ENCODE measurements around the gene MRPL54. TPM values are rescaled to one million over a fixed set of nuclear protein-coding genes. Genes with fewer than 3 reads are reported as not detected.

MRPL54 gene
- total RNA-seq, 2 experiments from 2014 or later: 66.6 to 88.7 TPM

- no peak overlapping the region for H2AFZ ChIP-seq (ENCODE audit: low read length)
- POLR2A ChIA-PET: no interaction called here
- DNase-seq (ENCODE audit: low spot score): peak; percentile 29
These were observed 47.6 kb downstream of the MRPL54 start for GRCh38 chr19:3809881-3810707.

GRCh38 chr19:3810708-3811355 lies 48.4 kb downstream of the MRPL54 start:
- CTCF ChIA-PET (ENCODE audit: unreplicated experiment): no interaction called here
- no peaks in the 10 kb centered on the region for H3K9me3 ChIP-seq (ENCODE audit: low read length)
- H3K36me3 ChIP-seq (ENCODE audit: insufficient read depth, low read length): no peaks in the 10 kb centered on the region
- H3K4me1 ChIP-seq (ENCODE audit: insufficient read depth, low read length, poor library complexity, severe bottlenecking): peaks cover 24% of the 10 kb centered on the region
- BruUV-seq (replicated peaks): no TSS peak
- DNase-seq (ENCODE audit: low spot score): no peak
- intact Hi-C loops (cut with micrococcal nuclease; ENCODE audit: unreplicated experiment): loop anchor here (5.0 kb wide), 1 partner anchor 49 kb away; the partner anchor contains the start of genes APBA3 and MRPL54
- H3K79me2 ChIP-seq (ENCODE audit: insufficient read depth, low read depth, low read length): no peaks in the 10 kb centered on the region
- no peaks in the 10 kb centered on the region for H4K20me1 ChIP-seq (ENCODE audit: insufficient read depth, low read length)
- TF ChIP-seq EZH2phosphoT487 (IDR thresholded peaks at IDR 0.05; ENCODE audit: borderline replicate concordance, low read depth, low read length) (no peak), CTCF (conservative IDR thresholded peaks at IDR 0.05; ENCODE audit: low read length) (no peak)
- no peak overlapping the region for H2AFZ ChIP-seq (ENCODE audit: low read length)
- H3K9me2 ChIP-seq (ENCODE audit: insufficient read depth, low read length): no peaks in the 10 kb centered on the region
- H3K27ac ChIP-seq (ENCODE audit: low read depth, low read length, poor library complexity, severe bottlenecking): no peak overlapping the region
- POLR2A ChIA-PET: no interaction called here
- H3K4me2 ChIP-seq (ENCODE audit: low read length): peak overlapping the region; percentile 43
- no peak overlapping the region for H3K4me3 ChIP-seq (ENCODE audit: low read depth, low read length, poor library complexity, severe bottlenecking)

More at GRCh38 chr19:3809881-3810707, 47.6 kb downstream of the MRPL54 start:
- H3K4me2 ChIP-seq (ENCODE audit: low read length): peak overlapping the region; percentile 43
- no peak overlapping the region for H3K27ac ChIP-seq (ENCODE audit: low read depth, low read length, poor library complexity, severe bottlenecking)
- no peak overlapping the region for H3K4me3 ChIP-seq (ENCODE audit: low read depth, low read length, poor library complexity, severe bottlenecking)
- no peaks in the 10 kb centered on the region for H3K79me2 ChIP-seq (ENCODE audit: insufficient read depth, low read depth, low read length)
- no peaks in the 10 kb centered on the region for H3K9me2 ChIP-seq (ENCODE audit: insufficient read depth, low read length)
- no peak for TF ChIP-seq CTCF (conservative IDR thresholded peaks at IDR 0.05; ENCODE audit: low read length)
- CTCF ChIA-PET (ENCODE audit: unreplicated experiment): no interaction called here
- no peaks in the 10 kb centered on the region for H3K9me3 ChIP-seq (ENCODE audit: low read length)
- intact Hi-C loops (cut with micrococcal nuclease; ENCODE audit: unreplicated experiment): loop anchor here (5.0 kb wide), 1 partner anchor 48 kb away; the partner anchor contains the start of genes APBA3 and MRPL54
- H3K4me1 ChIP-seq (ENCODE audit: insufficient read depth, low read length, poor library complexity, severe bottlenecking): peaks cover 24% of the 10 kb centered on the region
- no TSS peak for BruUV-seq (replicated peaks)
- H4K20me1 ChIP-seq (ENCODE audit: insufficient read depth, low read length): no peaks in the 10 kb centered on the region
- H3K36me3 ChIP-seq (ENCODE audit: insufficient read depth, low read length): no peaks in the 10 kb centered on the region
